GM12892 (cell line): ENCODE results near the gene CD302.
"Not testable (repeated sequence)": the region's sequence is repeated elsewhere in the genome, so short reads cannot be mapped to it uniquely, and the experiment has no call there.

Experiments used
- DNase-seq: peaks from one replicate; pipeline ENCODE4 v3.0.0; 2011; ENCODE audit not compliant: insufficient read length
- FAIRE-seq: peaks from 2 replicates; lab custom pipeline; 2011; peaks lifted over from hg19 to GRCh38; lab: Jason Lieb, UNC
- POLR2A ChIP-seq: IDR thresholded peaks from 2 replicates; pipeline ENCODE4 v1.6.1; 2011; ENCODE audit warnings: low read depth, low read length, control low read depth
- POLR2AphosphoS5 ChIP-seq: IDR thresholded peaks from 2 replicates; pipeline ENCODE4 v1.6.1; 2011; ENCODE audit warnings: low read depth, low read length, control low read depth
- TAF1 ChIP-seq: IDR thresholded peaks from 2 replicates; pipeline ENCODE4 v1.6.1; 2011; ENCODE audit warnings: low read depth, mild to moderate bottlenecking, control low read depth, low read length, borderline replicate concordance

CD302 gene

GRCh38 chr2:159758686-159759085 is 39.3 kb downstream of the CD302 start:
- no peak for FAIRE-seq
- DNase-seq: no peak
- TF ChIP-seq POLR2A (no peak), TAF1 (no peak), POLR2AphosphoS5 (no peak)

- TF ChIP-seq POLR2A (no peak), POLR2AphosphoS5 (no peak), TAF1 (no peak)
- FAIRE-seq: no peak
- no peak for DNase-seq
These were observed 39.8 kb downstream of the CD302 start for GRCh38 chr2:159758239-159758638.

GRCh38 chr2:159755788-159756187 is 42.2 kb downstream of the CD302 start:
- no peak for DNase-seq
- no peak for FAIRE-seq
- no peak for TF ChIP-seq TAF1
- no peak for TF ChIP-seq POLR2A
- TF ChIP-seq POLR2AphosphoS5: no peak

- FAIRE-seq: peak; percentile 17
- no peak for DNase-seq
- TF ChIP-seq POLR2A (no peak), POLR2AphosphoS5 (no peak), TAF1 (no peak)
These were observed 43.0 kb downstream of the CD302 start for GRCh38 chr2:159755014-159755413.

- DNase-seq (no peak), FAIRE-seq (peak; percentile 40)
- TF ChIP-seq POLR2A (no peak), POLR2AphosphoS5 (no peak), TAF1 (no peak)
These were observed 44.2 kb downstream of the CD302 start for GRCh38 chr2:159753797-159754196.

GRCh38 chr2:159750873-159751272 is 47.1 kb downstream of the CD302 start:
- DNase-seq: no peak
- no peak for TF ChIP-seq POLR2AphosphoS5
- TF ChIP-seq POLR2A: no peak
- TF ChIP-seq TAF1: no peak
- no peak for FAIRE-seq

- FAIRE-seq: peak; percentile 14
- no peak for TF ChIP-seq POLR2A
- no peak for TF ChIP-seq POLR2AphosphoS5
- TF ChIP-seq TAF1: no peak
- DNase-seq: no peak
These were observed 49.9 kb downstream of the CD302 start for GRCh38 chr2:159748089-159748488.

- not testable (repeated sequence) for FAIRE-seq, DNase-seq
These were observed 52.8 kb downstream of the CD302 start for GRCh38 chr2:159745237-159745636.

GRCh38 chr2:159744363-159744762 is 53.6 kb downstream of the CD302 start:
- TF ChIP-seq POLR2AphosphoS5 (no peak), POLR2A (no peak), TAF1 (no peak)
- FAIRE-seq (peak; percentile 50), DNase-seq (no peak)

GRCh38 chr2:159742846-159743245 is 55.2 kb downstream of the CD302 start:
- no peak for FAIRE-seq
- no peak for TF ChIP-seq POLR2A
- TF ChIP-seq TAF1: no peak
- no peak for TF ChIP-seq POLR2AphosphoS5
- DNase-seq: no peak

- DNase-seq: no peak
- TF ChIP-seq POLR2AphosphoS5: no peak; the same call in 1 of the 2 replicates
- no peak for TF ChIP-seq TAF1
- TF ChIP-seq POLR2A: no peak; the same call in 1 of the 2 replicates
- FAIRE-seq: no peak
These were observed 59.3 kb downstream of the CD302 start for GRCh38 chr2:159738509-159739390.

- DNase-seq: no peak
- no peak for FAIRE-seq
- TF ChIP-seq POLR2AphosphoS5: no peak; the same call in 1 of the 2 replicates
- TF ChIP-seq TAF1: no peak
- TF ChIP-seq POLR2A: no peak
These were observed 60.1 kb downstream of the CD302 start for GRCh38 chr2:159737917-159738296.
